ENCODE measurements around the gene AFF3.

The AFF3 gene

GRCh38 chr2:99636144-99637034, 506.0 kb downstream of the AFF3 start:
- no peak for DNase-seq (ENCODE audit: low spot score)

- DNase-seq (ENCODE audit: low spot score): no peak
These were observed 506.7 kb downstream of the AFF3 start for GRCh38 chr2:99635710-99636109.

GRCh38 chr2:99634234-99634633, 508.2 kb downstream of the AFF3 start:
- DNase-seq (ENCODE audit: low spot score): no peak

DNA sequence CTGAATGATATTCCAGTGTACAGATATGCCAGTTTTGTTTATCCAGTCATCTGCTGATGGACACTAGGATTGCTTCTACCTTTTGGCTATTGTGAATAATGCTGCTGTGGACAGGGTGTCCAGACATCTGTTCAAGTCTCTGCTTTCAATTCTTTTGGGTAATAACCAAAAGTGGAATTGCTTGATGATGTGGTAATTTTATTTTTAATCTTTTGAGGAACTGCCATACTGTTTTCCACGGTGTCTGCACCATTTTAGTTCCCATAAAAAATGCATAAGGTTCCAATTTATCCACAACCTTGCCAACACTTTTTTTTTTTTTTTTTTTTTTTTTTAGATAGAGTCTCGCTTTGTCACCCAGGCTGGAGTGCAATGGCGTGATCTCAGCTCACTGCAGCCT, 510.7 kb downstream of the AFF3 start:
- DNase-seq (ENCODE audit: low spot score): no peak

DNA sequence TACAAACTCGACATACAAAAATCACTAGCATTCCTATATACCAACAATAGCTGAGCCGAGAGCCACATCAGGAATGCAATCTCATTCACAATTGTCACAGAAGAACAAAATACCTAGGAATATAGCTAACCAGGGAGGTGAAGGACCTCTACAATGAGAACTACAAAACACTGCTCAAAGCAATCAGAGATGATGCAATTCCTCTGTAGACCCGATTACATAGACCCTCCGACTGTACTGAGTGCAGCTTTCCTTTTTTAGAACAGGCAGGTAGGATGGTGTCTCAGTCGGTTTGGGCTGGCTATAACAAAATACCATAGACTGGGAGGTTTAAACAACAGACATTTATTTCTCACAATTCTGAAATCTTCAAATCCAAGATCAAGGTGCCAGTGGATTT, 513.1 kb downstream of the AFF3 start:
- DNase-seq (ENCODE audit: low spot score): no peak

- no peak for DNase-seq (ENCODE audit: low spot score)
These were observed 516.2 kb downstream of the AFF3 start for GRCh38 chr2:99626158-99626557.

DNA sequence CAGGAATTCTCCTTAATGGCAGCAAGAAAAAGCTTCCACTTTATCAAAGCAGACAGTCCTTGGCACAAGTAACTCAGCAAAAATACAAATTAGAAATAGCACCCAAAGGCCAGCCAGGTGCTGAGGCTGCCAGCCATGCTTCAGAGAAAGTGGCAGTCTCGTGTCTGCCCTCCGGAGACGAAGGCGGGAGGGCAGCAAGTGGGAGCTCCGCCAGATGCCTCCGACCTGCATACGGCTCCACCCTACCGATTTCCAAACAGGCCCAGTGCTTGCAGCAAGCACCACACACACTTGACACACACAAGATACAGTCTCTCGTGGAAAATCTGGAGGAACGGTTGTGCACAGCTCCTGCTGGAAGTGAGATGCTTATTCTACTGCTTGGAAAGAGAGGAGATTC, 517.7 kb downstream of the AFF3 start:
- no peak for DNase-seq (ENCODE audit: low spot score)

DNA sequence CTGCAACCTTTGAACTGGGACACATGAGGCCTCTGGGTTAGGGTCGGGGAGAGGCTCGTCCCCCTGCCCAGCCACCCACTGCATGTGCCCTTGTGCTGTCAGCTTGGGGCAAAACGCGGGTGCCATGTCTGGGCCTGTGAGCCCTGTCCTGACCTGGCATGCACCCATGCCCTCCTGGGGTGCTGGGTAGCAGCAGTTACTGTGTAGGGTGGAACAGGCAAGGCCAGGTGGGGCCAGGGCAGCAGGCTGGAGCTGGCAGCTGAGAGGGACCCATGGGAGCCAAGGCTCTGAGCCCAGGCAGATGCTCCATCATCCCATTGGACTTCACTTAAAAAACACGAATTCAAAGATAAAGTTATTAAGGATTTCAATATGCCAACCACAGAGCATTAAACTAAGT, 518.8 kb downstream of the AFF3 start:
- DNase-seq (ENCODE audit: low spot score): no peak

DNA sequence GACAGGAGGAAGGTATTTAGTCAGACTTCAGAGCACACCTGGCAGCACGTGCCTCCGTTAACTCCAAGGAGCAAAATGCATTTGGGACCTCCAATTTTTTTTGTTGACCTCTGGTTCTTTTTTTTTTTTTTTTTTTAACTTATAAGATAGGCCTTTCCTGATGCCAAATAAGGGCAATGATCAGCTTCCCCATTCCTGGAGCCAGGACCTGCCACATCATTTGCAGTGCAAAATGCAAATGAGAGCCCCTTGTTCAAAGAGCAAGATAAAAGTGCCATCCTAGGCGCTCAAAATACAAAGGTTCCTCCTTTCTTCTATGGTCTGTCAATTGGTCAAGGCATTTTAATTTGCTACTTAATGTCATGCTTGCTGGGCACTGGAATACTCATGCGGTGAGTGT, 519.4 kb downstream of the AFF3 start:
- no peak for DNase-seq (ENCODE audit: low spot score)

GRCh38 chr2:99622534-99622933, 519.9 kb downstream of the AFF3 start:
- no peak for DNase-seq (ENCODE audit: low spot score)

DNA sequence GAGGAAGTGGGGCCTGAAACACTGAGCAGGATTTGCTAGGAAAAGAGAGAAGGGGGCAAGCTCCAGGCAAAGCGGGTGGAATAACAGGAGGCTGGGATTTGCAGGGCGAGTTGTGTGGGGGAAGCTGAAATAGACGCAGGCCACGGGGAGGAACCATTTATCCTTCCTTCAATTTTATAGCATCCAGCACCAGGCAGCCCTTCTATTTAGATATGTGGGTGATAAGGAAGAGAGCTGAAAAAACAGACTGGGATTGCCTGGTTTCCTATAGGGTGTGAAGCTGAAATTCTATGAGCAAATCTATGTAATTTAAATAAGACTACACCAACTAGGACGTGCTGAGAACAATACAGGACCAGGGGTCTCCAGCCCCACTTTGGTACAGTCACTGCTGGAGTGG, 520.6 kb downstream of the AFF3 start:
- no peak for DNase-seq (ENCODE audit: low spot score)

DNA sequence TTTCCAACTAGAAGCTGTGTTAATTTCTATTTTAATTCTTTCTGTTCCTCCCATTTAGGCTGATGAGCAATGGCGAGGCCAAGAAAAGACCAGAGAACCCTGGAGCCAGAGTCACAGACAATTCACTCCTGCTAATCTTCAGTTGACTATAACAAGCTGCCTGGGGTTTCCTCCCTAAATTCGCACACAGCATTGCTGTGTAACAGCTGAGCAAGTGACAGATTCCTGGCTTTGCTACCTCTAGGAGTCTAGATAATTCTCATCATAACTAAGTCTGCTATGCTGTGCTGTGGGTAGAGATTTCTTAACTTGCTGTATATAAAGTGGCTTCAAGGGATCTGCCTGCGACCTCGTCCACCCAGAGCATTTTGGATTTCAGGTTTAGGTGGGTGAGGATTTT, 521.3 kb downstream of the AFF3 start:
- no peak for DNase-seq (ENCODE audit: low spot score)

GRCh38 chr2:99619151-99619550, 523.2 kb downstream of the AFF3 start:
- no peak for DNase-seq (ENCODE audit: low spot score)

- DNase-seq (ENCODE audit: low spot score): no peak
These were observed 523.8 kb downstream of the AFF3 start for GRCh38 chr2:99618579-99619097.

GRCh38 chr2:99617811-99618210, 524.6 kb downstream of the AFF3 start:
- no peak for DNase-seq (ENCODE audit: low spot score)

- DNase-seq (ENCODE audit: low spot score): no peak
These were observed 527.1 kb downstream of the AFF3 start for GRCh38 chr2:99615247-99615771.

GRCh38 chr2:99613980-99614379, 528.4 kb downstream of the AFF3 start:
- DNase-seq (ENCODE audit: low spot score): no peak

DNA sequence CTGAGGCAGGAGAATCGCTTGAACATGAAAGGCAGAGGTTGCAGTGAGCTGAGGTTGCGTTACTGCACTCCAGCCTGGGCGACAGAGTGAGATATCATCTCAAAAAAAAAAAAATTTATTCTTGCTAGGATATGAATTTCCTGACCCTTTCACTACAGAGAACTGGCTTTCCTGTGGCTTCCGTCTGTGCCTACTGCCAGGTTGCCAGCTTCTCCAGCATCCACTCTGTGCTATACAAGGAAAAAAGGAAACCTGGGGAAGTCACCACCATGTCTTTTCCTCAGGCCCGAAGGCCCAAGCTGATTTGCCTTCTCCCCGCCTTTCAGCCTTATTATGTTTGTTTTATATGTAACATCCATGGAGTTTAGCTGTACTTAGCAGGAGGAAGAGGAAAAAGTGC, 530.6 kb downstream of the AFF3 start:
- DNase-seq (ENCODE audit: low spot score): no peak

DNA sequence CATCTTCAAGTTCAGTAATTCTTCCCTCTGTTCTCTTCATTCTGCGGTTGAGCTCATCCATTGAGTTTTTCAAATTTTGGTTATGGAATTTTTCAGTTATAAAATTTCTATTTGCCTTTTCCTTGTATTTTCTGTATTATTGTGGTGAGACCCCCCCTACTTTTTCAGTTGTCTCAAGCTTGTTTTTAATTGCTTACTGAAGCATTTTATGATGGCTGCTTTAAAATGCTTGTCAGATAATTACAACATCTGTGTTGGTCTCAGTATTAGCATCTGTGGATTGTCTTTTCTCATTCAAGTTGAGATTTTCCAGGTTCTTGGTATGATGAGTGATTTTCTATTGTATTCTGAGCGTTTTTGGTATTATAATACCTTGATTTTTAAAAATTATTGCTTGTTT, 531.4 kb downstream of the AFF3 start:
- DNase-seq (ENCODE audit: low spot score): no peak

- DNase-seq (ENCODE audit: low spot score): no peak
These were observed 532.5 kb downstream of the AFF3 start for GRCh38 chr2:99609851-99610381.

GRCh38 chr2:99608861-99609260, 533.5 kb downstream of the AFF3 start:
- no peak for DNase-seq (ENCODE audit: low spot score)

- DNase-seq (ENCODE audit: low spot score): no peak
These were observed 534.4 kb downstream of the AFF3 start for GRCh38 chr2:99607861-99608491.

- DNase-seq (ENCODE audit: low spot score): no peak
These were observed 534.9 kb downstream of the AFF3 start for GRCh38 chr2:99607454-99607853.

All from SW480 (cell line).